ENCODE data around the gene APCDD1L. TPM values are rescaled to one million over a fixed set of nuclear protein-coding genes. Genes with fewer than 3 reads are reported as not detected.
A peak's percentile ranks its signal among the peaks of the same experiment; 100 is the strongest.
"Not testable (repeated sequence)": the region's sequence is repeated elsewhere in the genome, so short reads cannot be mapped to it uniquely, and the experiment has no call there.

Gene APCDD1L
- total RNA-seq, 1 donor from 2014 or later = not detected

GRCh38 chr20:58514321-58515232 lies 622 bp downstream of the APCDD1L start:
- peak in 1 of 2 donors; percentile 25 for DNase-seq (ENCODE audit: low read depth in 2 of 2)

DNA sequence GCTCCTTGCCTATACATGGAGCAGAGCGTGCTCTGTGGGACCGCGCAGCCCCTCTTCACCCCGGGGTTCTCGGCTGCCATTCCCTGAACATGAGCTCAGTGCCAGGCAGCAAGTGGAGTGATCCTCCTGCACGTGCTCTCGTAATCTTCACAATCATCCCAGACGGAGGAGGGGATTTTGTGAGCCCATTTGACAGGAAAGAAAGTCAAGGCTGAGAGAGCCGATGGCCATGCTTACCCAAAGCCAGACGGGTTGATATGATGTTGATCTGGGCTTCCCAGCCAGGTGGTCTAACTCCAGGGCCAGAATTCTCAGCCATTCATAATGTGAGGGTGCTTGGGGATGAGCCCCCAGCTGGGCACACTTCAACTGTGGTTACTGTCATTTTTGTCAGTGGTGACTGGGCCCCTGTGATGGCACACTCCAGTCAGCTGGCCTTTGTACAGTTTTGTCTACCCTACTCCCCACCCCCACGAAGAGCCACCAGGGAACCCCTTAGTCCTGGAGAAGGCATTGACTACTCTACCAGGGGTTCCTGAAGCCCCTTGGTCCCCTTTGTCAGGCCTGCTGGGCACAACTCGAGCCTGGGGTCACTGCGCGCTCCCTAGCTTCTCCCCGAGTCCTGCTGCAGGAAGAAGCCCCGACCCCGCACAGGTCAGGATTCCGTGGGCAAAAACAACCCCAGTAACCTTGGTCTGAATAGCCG lies 1.5 kb downstream of the APCDD1L start:
- no peak for DNase-seq (ENCODE audit: low read depth in 2 of 2)

- DNase-seq (ENCODE audit: low read depth in 2 of 2) = peak in 1 of 2 donors; percentile 35
Observed at GRCh38 chr20:58512808-58513552, 2.2 kb downstream of the APCDD1L start.

- no peak for DNase-seq (ENCODE audit: low read depth in 2 of 2)
Observed at GRCh38 chr20:58511861-58512260, 3.3 kb downstream of the APCDD1L start.

GRCh38 chr20:58511364-58511763 lies 3.8 kb downstream of the APCDD1L start:
- DNase-seq (ENCODE audit: low read depth in 2 of 2) = peak in 1 of 2 donors; percentile 68

- DNase-seq (ENCODE audit: low read depth in 2 of 2) = no peak
Observed at GRCh38 chr20:58510921-58511320, 4.3 kb downstream of the APCDD1L start.

GRCh38 chr20:58508762-58509395 lies 6.3 kb downstream of the APCDD1L start:
- DNase-seq (ENCODE audit: low read depth in 2 of 2) = no peak

DNA sequence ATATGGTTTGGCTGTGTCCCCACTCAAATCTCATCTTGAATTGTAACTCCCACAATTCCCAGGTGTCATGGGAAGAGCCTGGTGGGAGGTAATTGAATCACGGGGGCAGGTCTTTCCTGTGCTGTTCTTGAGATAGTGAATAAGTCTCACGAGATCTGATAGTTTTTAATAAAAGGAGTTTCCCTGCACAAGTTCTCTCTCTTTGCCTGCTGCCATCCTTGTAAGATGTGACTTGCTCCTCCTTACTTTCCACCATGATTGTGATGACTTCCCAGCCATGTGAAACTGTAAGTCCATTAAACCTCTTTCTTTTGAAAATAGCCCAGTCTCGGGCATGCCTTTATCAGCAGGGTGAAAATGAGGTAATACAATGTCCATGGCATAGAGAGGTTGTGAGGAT lies 8.2 kb downstream of the APCDD1L start:
- not testable (repeated sequence) for DNase-seq (ENCODE audit: low read depth in 2 of 2)

- DNase-seq (ENCODE audit: low read depth in 2 of 2) = no peak
Observed at GRCh38 chr20:58504566-58504965, 10.6 kb downstream of the APCDD1L start.

DNA sequence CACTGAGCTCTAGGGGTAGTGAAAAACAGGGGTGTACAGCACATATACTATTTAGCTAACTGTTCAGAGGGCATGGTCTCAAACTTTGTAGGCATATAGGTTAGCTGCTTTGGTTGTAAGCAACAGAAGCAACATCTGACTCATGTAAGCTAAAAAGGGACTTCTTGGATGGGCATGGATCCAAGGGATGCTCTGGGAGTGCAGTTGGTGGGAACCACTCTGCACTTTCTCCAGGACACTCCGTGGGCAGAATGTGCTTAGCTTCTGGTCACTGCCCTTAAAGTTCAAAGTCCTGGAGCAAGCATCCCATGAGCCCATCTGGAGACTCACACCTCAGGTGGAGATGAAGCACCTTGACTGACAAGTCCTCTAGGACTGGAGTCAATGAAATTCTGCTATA lies 11.5 kb downstream of the APCDD1L start:
- DNase-seq (ENCODE audit: low read depth in 2 of 2) = no peak

DNA sequence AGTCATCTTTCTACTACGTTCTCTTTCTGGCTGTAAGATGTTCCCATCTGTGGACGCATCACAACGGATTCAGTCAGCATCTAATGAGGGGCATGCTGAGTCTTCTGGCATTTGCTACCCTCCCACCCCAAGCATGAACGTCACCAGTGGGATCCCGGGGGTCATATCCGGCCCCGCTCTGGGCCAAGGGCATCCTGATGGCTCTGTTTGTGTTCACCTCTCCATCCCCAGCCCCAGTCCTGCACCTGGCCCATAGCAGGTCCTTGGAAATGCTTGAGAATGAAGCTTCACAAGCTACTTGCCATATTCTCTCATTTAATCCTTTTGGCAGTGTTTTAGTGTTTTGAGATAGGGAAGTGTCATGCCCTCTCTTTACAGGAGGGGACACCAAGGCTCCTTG lies 14.9 kb downstream of the APCDD1L start:
- DNase-seq (ENCODE audit: low read depth in 2 of 2) = no peak

DNA sequence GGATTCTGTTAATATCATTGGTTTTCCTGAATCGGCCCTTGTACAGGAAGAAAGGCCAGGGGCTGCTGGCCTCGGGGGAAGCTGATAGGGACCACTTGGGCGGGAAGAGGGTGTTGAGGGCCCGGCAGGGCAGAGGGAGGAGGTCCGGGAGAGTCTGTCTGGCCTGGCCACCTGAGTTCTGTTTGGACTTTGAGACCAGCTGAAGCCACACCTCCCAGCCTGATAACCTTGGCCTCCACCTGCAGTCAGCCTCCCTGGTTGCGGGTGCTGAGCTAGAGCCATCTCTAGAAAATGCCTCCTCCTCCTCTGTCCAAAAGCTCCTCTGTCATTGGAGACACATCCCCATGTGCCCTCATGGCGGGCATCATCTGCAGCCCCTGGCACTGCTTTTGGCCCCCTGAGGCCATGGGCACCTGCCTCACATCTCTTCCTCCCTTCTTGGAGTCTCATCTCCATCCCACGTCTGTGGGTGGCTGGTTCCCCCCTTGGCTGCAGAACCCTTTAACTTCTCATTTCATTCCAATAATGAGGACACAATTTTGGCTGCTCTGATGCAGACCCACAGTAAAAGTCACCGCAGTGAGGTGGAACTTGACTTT lies 16.6 kb downstream of the APCDD1L start:
- no peak for DNase-seq (ENCODE audit: low read depth in 2 of 2)

- no peak for DNase-seq (ENCODE audit: low read depth in 2 of 2)
Observed at GRCh38 chr20:58497724-58498469, 17.3 kb downstream of the APCDD1L start.

DNA sequence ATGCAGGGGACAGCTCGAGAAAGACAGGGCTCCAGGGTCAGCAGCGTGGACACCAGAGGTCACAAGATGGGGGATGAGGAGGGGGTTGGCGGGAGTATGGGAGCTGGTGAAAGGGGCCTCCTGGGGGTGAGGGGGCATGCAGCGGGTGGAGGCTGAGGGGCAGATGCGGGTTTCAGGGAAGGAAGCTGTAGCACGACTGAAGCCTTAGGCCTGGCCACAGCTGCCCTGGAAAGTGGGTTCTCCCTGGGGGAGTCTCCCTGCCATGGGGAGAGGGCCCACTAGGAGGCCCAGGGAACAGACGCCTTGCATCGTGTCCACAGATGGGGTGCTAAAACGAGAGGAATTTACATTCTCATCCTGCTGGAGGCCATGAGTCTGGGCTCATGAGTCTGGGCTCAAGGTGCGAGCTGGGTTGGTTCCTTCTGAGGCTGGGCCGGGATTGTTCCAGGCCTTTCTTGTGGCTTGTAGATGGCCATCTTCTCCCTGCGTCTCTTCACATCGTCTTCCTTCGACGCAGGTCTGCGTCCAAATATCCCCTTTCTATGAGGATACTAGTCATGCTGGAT lies 18.0 kb downstream of the APCDD1L start:
- no peak for DNase-seq (ENCODE audit: low read depth in 2 of 2)

- no peak for DNase-seq (ENCODE audit: low read depth in 2 of 2)
Observed at GRCh38 chr20:58496429-58496769, 18.8 kb downstream of the APCDD1L start.

DNA sequence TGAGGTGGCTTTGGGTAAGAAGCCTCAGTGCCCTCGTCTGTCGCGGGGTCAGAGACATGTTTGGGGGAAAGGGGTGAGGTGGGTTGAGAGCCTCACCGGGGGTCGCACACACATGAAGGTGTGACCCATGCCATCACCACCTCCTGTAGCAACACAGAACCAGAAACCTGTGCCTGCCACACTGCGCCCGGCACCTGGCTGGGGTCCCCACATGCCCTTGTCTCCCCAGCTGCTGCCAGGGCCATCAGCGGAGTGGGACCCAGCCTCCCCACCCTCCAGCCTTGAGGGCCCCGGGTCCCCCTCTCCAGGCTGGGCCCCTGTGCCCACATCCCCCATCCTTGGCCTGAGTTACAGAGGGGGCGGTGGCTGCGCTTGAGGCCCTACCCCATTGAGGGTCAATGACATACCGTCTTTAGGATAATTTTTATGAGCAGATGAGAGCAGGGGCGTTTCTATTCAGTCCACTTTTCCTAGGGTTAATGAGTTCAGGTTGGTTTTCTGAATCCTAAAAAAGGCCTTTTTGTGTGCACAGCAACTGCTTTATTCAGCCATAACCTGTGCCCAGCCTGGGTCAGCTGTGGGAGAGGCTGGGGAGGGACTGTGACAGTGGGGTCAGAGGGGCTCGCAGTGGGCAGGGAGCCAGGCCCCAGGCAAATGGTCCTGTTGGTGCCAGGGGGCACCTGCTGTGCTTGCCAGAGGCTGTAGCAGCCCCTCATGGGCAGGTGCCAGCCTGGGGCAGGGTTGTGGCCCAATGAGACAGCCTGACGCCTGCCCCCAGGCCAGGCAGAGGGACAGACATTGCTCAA lies 19.4 kb downstream of the APCDD1L start:
- no peak for DNase-seq (ENCODE audit: low read depth in 2 of 2)

DNA sequence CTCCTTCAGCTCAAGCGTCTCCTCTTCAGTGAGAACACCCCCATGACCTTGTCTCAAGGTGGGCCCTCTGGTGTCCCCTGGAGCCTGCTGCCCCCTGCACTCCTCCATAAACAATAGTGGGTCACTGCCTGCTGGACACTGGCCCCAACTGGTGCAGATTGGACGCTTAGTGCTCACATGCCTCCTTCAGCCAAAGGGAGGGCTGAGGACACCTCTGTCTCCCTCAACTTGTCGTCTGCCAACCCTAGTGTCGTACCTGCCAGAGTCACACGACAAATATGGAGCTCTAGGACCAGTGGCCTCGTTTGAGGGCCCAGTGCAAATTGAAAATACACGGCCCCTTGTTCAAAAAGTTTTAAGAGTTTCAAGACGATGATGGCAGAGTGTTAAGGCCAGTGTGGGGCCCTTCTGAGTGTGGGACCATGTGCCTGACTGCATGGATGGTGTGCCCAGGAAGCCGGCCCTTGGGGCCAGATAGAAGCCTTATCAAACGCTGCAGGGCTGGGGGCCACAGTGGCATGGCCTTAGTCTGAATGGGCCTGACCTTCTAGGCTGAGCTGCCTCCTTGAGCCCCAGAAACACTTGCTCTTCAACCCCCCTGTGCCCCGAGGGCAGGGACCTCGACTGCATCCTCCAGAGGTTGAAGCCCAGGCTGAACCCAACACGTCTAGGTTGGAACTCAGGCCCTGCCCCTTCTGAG lies 20.1 kb downstream of the APCDD1L start:
- no peak for DNase-seq (ENCODE audit: low read depth in 2 of 2)

GRCh38 chr20:58492795-58493524 lies 22.2 kb downstream of the APCDD1L start:
- no peak for DNase-seq (ENCODE audit: low read depth in 2 of 2)

All from lung microvascular endothelial cell (primary cell).